Transverse colon (tissue), 4 donors: ENCODE measurements around the gene KATNIP.

Source experiments
- EP300 ChIP-seq: sonication (generic); formaldehyde crosslinking; IDR thresholded peaks from one replicate; pipeline ENCODE4 v1.6.1; 2017; ENCODE audit warnings: antibody characterized with exemption, low read depth
- POLR2A ChIP-seq: fragments of 450-650 bp; IDR thresholded peaks from one replicate; pipeline ENCODE4 v1.6.1; 2016; ENCODE audit warnings: antibody characterized with exemption, mild to moderate bottlenecking, moderate library complexity
- POLR2AphosphoS5 ChIP-seq, 3 donors: sonication (generic); formaldehyde crosslinking; IDR thresholded peaks; one replicate each; pipeline ENCODE4 v1.6.1; 2016; ENCODE audit warnings: antibody characterized with exemption in 3 of 3
- TF ChIP-seq, protein P1 (sequence below), 5 experiments: fragments of 200-600 bp in 3 of 5; fragments of 450-650 bp in 2 of 5; sonication (generic) in 3 of 5; IDR thresholded peaks; 1 replicate in 2 of 5; 2 replicates in 3 of 5; pipeline ENCODE4 v1.5.1; 2016 to 2017; ENCODE audit warnings: antibody characterized with exemption in 5 of 5, inconsistent platforms in 3 of 5, mild to moderate bottlenecking in 2 of 5, moderate library complexity in 1 of 5

DNA sequence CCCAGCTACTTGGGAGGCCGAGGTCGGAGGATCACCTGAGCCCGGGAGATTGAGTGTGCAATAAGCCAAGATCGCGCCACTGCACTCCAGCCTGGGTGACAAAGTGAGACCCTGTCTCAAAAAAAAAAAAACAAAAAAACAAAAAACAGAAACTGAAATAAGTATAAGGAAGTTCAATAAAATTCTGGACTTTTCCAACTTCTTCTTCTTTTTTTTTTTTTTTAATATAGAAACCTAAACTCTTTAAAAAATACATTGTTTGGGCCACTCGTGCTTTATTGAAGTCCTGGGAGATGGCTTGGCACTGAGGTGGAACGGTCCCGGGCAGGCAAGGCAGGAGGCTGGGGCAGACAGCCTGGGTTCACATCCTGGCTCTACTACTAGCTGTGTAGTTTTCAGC lies 36.8 kb downstream of the KATNIP start:
- TF ChIP-seq POLR2A: no peak
- no peak for TF ChIP-seq POLR2AphosphoS5 (IDR thresholded peaks at IDR 0.05)
- TF ChIP-seq, protein P1, sequence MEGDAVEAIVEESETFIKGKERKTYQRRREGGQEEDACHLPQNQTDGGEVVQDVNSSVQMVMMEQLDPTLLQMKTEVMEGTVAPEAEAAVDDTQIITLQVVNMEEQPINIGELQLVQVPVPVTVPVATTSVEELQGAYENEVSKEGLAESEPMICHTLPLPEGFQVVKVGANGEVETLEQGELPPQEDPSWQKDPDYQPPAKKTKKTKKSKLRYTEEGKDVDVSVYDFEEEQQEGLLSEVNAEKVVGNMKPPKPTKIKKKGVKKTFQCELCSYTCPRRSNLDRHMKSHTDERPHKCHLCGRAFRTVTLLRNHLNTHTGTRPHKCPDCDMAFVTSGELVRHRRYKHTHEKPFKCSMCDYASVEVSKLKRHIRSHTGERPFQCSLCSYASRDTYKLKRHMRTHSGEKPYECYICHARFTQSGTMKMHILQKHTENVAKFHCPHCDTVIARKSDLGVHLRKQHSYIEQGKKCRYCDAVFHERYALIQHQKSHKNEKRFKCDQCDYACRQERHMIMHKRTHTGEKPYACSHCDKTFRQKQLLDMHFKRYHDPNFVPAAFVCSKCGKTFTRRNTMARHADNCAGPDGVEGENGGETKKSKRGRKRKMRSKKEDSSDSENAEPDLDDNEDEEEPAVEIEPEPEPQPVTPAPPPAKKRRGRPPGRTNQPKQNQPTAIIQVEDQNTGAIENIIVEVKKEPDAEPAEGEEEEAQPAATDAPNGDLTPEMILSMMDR (IDR thresholded peaks at IDR 0.05): no peak
- no peak for TF ChIP-seq EP300
